Trophoblast cell (in vitro differentiated cells and primary cell): ENCODE measurements around the gene MUS81.

Experiments used
- DNase-seq, 2 donors: peaks; one replicate each; pipeline ENCODE4 v3.0.0-alpha.2; 2016
- H2AFZ ChIP-seq: 2 replicates; pipeline ENCODE4 v1.6.1; 2013; ENCODE audit warnings: low read length, moderate library complexity, mild to moderate bottlenecking; ENCODE audit not compliant: insufficient read depth, poor library complexity
- H2AK5ac ChIP-seq: 2 replicates; pipeline ENCODE4 v1.6.1; 2013; ENCODE audit warnings: mild to moderate bottlenecking, low read length
- H2BK120ac ChIP-seq: 2 replicates; pipeline ENCODE4 v1.6.1; 2013; ENCODE audit warnings: low read length, mild to moderate bottlenecking, moderate library complexity; ENCODE audit not compliant: insufficient read depth, poor library complexity
- H2BK12ac ChIP-seq: 2 replicates; pipeline ENCODE4 v1.6.1; 2013; ENCODE audit warnings: mild to moderate bottlenecking, low read length, moderate library complexity
- H2BK5ac ChIP-seq: 2 replicates; pipeline ENCODE4 v1.6.1; 2013; ENCODE audit warnings: low read length, low read depth, moderate library complexity, mild to moderate bottlenecking; ENCODE audit not compliant: poor library complexity
- H3K14ac ChIP-seq: 2 replicates; pipeline ENCODE4 v1.6.1; 2013; ENCODE audit warnings: mild to moderate bottlenecking, low read length
- H3K18ac ChIP-seq: 2 replicates; pipeline ENCODE4 v1.6.1; 2013; ENCODE audit warnings: mild to moderate bottlenecking, low read length
- H3K23ac ChIP-seq: 2 replicates; pipeline ENCODE4 v1.6.1; 2013; ENCODE audit warnings: low read length
- H3K27ac ChIP-seq: 2 replicates; pipeline ENCODE4 v1.5.1; 2013; ENCODE audit warnings: low read depth, mild to moderate bottlenecking, inconsistent platforms, low read length, moderate library complexity
- H3K27me3 ChIP-seq: 2 replicates; pipeline ENCODE4 v1.6.1; 2013; ENCODE audit warnings: inconsistent platforms, mild to moderate bottlenecking, low read length, moderate library complexity; ENCODE audit not compliant: insufficient read depth
- H3K36me3 ChIP-seq, 2 experiments: 1 replicate in 1 of 2; 2 replicates in 1 of 2; pipeline ENCODE4 v1.6.1; 2013; ENCODE audit warnings: low read length in 2 of 2, mild to moderate bottlenecking in 2 of 2, moderate library complexity in 1 of 2; ENCODE audit not compliant: insufficient read depth in 2 of 2, control insufficient read depth in 1 of 2
- H3K4ac ChIP-seq: 2 replicates; pipeline ENCODE4 v1.6.1; 2013; ENCODE audit warnings: low read depth, mild to moderate bottlenecking, low read length, moderate library complexity
- H3K4me1 ChIP-seq, 2 experiments: 1 replicate in 1 of 2; 2 replicates in 1 of 2; pipeline ENCODE4 v1.6.1; 2013; ENCODE audit warnings: low read length in 2 of 2, mild to moderate bottlenecking in 2 of 2, moderate library complexity in 1 of 2; ENCODE audit not compliant: insufficient read depth in 2 of 2, control insufficient read depth in 1 of 2
- H3K4me2 ChIP-seq: 2 replicates; pipeline ENCODE4 v1.6.1; 2013; ENCODE audit warnings: inconsistent platforms, mild to moderate bottlenecking, low read length, moderate library complexity
- H3K4me3 ChIP-seq: 2 replicates; pipeline ENCODE4 v1.5.1; 2013; ENCODE audit warnings: mild to moderate bottlenecking, low read depth, low read length, inconsistent platforms
- H3K79me1 ChIP-seq: one replicate; pipeline ENCODE4 v1.6.1; 2013; ENCODE audit warnings: low read length
- H3K79me2 ChIP-seq: 2 replicates; pipeline ENCODE4 v1.6.1; 2013; ENCODE audit warnings: low read length, mild to moderate bottlenecking; ENCODE audit not compliant: control insufficient read depth, insufficient read depth, poor library complexity
- H3K9ac ChIP-seq: 2 replicates; pipeline ENCODE4 v1.6.1; 2013; ENCODE audit warnings: mild to moderate bottlenecking, low read length
- H3K9me3 ChIP-seq: 2 replicates; pipeline ENCODE4 v1.6.1; 2013; ENCODE audit warnings: low read depth, mild to moderate bottlenecking, control low read depth, inconsistent platforms, low read length; ENCODE audit not compliant: insufficient read depth
- H4K12ac ChIP-seq: 2 replicates; pipeline ENCODE4 v1.6.1; 2013; ENCODE audit warnings: low read depth, mild to moderate bottlenecking, low read length, moderate library complexity
- H4K8ac ChIP-seq: 2 replicates; pipeline ENCODE4 v1.6.1; 2013; ENCODE audit warnings: low read depth, mild to moderate bottlenecking, low read length, moderate library complexity
- H4K91ac ChIP-seq: one replicate; pipeline ENCODE4 v1.6.1; 2013; ENCODE audit warnings: low read depth, mild to moderate bottlenecking, low read length, moderate library complexity
- WGBS: extraction: QIAGEN DNeasy Blood & Tissue Kit; methylation state at CpG from one replicate; pipeline ENCODE4 v1.1.7; 2013; ENCODE audit warnings: missing lambda C conversion rate; ENCODE audit not compliant: insufficient read length, insufficient coverage; ENCODE audit errors: extremely low coverage; 5-methylcytosine and 5-hydroxymethylcytosine counted together

The MUS81 gene

DNA sequence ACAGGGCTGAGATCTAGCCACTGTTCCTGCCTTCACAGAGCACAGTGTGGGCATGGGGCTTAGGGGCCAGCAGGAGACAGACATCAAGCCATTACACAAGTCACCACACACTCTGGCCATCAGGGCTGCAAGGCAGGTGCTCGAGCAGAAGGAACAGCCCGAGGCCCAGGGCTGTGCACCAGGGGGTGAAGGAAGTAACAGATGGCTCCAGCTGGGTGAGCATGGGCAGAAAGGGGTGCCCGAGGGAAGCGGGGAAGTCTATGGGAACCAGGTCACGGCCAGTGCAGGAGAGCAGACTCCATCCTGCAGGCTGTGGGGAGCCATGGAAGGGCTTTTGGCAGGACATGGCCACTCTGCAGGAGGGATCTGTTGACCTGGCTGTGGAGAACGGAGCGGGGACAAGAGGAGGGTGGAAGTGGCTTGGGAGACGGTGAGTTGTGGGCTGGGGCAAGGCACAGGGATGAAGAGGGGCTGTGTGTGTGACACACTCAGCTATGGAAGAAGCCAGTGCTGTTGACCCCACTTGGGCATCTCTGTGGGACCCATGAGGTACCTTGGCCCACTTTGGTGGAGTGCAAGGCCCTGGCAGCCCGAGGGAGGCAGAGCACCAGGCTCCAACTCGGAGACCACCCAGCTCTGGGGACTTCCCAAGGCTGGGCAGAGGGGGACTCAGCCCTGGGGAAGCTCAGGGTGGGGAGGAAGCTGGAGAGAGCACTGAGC is 55.0 kb downstream of the MUS81 start:
- Histone ChIP-seq H4K8ac (peak overlapping the region; percentile 54), H2AK5ac (peak overlapping the region; percentile 83), H3K18ac (peak overlapping the region; percentile 59), H2BK120ac (peak overlapping the region; percentile 42), H3K36me3 (peaks cover 8 to 9% of the 10 kb centered on the region in 2 experiments), H3K27ac (peak overlapping the region; percentile 62), H3K4me2 (peak overlapping the region; percentile 27), H4K91ac (peak overlapping the region; percentile 68), H2BK5ac (peak overlapping the region; percentile 28), H3K4me3 (no peak overlapping the region), H4K12ac (no peak overlapping the region), H3K14ac (peak overlapping the region; percentile 44), H3K27me3 (no peaks in the 10 kb centered on the region), H3K79me2 (peaks cover 10% of the 10 kb centered on the region), H2AFZ (no peak overlapping the region), H3K9me3 (no peaks in the 10 kb centered on the region), H3K23ac (no peak overlapping the region), H2BK12ac (peak overlapping the region; percentile 46), H3K9ac (no peak overlapping the region), H3K4me1 (peaks cover 40 to 43% of the 10 kb centered on the region in 2 experiments), H3K4ac (peak overlapping the region; percentile 1), H3K79me1 (peaks cover 19% of the 10 kb centered on the region)
- no peak for DNase-seq
- WGBS: no CpG with 5 or more reads among the region's 10 CpGs

DNA sequence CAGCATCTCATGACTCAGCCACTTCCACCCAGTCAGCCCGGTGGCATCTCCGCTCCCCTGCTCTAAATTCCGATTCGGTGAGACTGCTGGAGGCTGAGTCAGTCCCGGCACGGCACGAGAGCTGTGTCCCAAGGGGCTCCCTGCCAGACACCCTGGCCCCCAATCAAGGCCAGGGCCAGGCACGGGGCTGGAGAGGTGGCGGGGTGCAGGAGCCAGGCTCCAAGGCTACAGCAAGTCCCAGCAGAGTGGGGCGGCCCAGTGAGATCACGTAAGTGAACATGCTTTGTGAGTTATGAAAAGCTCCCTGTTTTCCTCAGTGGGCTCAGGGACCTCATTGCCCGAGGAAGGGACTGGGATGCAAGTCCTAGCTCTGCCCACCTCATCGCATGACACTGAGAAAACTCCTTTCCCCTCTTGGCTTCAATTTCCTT is 55.6 kb downstream of the MUS81 start:
- Histone ChIP-seq H2AK5ac (no peak overlapping the region), H3K23ac (no peak overlapping the region), H3K79me1 (peaks cover 19% of the 10 kb centered on the region), H4K8ac (peak overlapping the region; percentile 43), H3K4me1 (peaks cover 43 to 46% of the 10 kb centered on the region in 2 experiments), H3K27me3 (no peaks in the 10 kb centered on the region), H4K12ac (peak overlapping the region; percentile 16), H3K18ac (peak overlapping the region; percentile 52), H3K4me3 (no peak overlapping the region), H3K4me2 (peak overlapping the region; percentile 27), H4K91ac (peak overlapping the region; percentile 52), H2BK5ac (peak overlapping the region; percentile 45), H3K14ac (peak overlapping the region; percentile 36), H3K27ac (peak overlapping the region; percentile 79), H3K79me2 (peaks cover 10% of the 10 kb centered on the region), H3K9ac (no peak overlapping the region), H2BK12ac (peak overlapping the region; percentile 58), H3K4ac (peak overlapping the region; percentile 28), H2BK120ac (peak overlapping the region; percentile 43), H2AFZ (no peak overlapping the region), H3K36me3 (peaks cover 14% of the 10 kb centered on the region in 2 experiments), H3K9me3 (peaks cover 2% of the 10 kb centered on the region)
- no CpG with 5 or more reads among the region's 13 CpGs for WGBS
- DNase-seq: peak; percentile 90 to 92
